Stimulated activated naive CD8-positive, alpha-beta T cell treated with anti-CD3 and anti-CD28 coated beads, Interleukin-15, Interleukin-2, amounts not matched to agents 100 ng/mL and 50 ng/mL, for 24 hours (primary cell): ENCODE results near the gene RFX4.
"Not testable (repeated sequence)": the region's sequence is repeated elsewhere in the genome, so short reads cannot be mapped to it uniquely, and the experiment has no call there.

Experiments
- H3K27ac Mint-ChIP-seq: one replicate; pipeline ENCODE4 v1.8.0; 2021; ENCODE audit warnings: mild to moderate bottlenecking, mixed read lengths
- H3K27me3 Mint-ChIP-seq: one replicate; pipeline ENCODE4 v1.8.0; 2021; ENCODE audit warnings: mixed read lengths
- H3K36me3 Mint-ChIP-seq: one replicate; pipeline ENCODE4 v1.8.0; 2021; ENCODE audit warnings: low read depth, mixed read lengths
- H3K4me1 Mint-ChIP-seq: one replicate; pipeline ENCODE4 v1.8.0; 2021; ENCODE audit warnings: low read depth, mixed read lengths
- H3K4me3 Mint-ChIP-seq: one replicate; pipeline ENCODE4 v1.8.0; 2021; ENCODE audit warnings: mild to moderate bottlenecking, mixed read lengths
- H3K9me3 Mint-ChIP-seq: one replicate; pipeline ENCODE4 v1.8.0; 2021; ENCODE audit warnings: mixed read lengths

Gene RFX4

GRCh38 chr12:106682594-106683234 is 99.9 kb downstream of the RFX4 start:
- H3K27me3 Mint-ChIP-seq, result no peaks in the 10 kb centered on the region
- no peaks in the 10 kb centered on the region for H3K9me3 Mint-ChIP-seq
- peak overlapping the region; percentile 47 for H3K27ac Mint-ChIP-seq
- H3K36me3 Mint-ChIP-seq, result no peaks in the 10 kb centered on the region
- no peaks in the 10 kb centered on the region for H3K4me1 Mint-ChIP-seq
- H3K4me3 Mint-ChIP-seq, result no peak overlapping the region

GRCh38 chr12:106684497-106684896 is 101.7 kb downstream of the RFX4 start:
- H3K27me3 Mint-ChIP-seq, result no peaks in the 10 kb centered on the region
- no peak overlapping the region for H3K4me3 Mint-ChIP-seq
- H3K9me3 Mint-ChIP-seq, result no peaks in the 10 kb centered on the region
- H3K27ac Mint-ChIP-seq, result no peak overlapping the region
- no peaks in the 10 kb centered on the region for H3K4me1 Mint-ChIP-seq
- H3K36me3 Mint-ChIP-seq, result no peaks in the 10 kb centered on the region

- no peaks in the 10 kb centered on the region for H3K9me3 Mint-ChIP-seq
- H3K4me3 Mint-ChIP-seq, result no peak overlapping the region
- H3K27ac Mint-ChIP-seq, result no peak overlapping the region
- H3K4me1 Mint-ChIP-seq, result no peaks in the 10 kb centered on the region
- no peaks in the 10 kb centered on the region for H3K36me3 Mint-ChIP-seq
- peaks cover 4% of the 10 kb centered on the region for H3K27me3 Mint-ChIP-seq
These were observed 102.6 kb downstream of the RFX4 start for GRCh38 chr12:106685381-106685780.

- Mint-ChIP-seq H3K36me3 (no peaks in the 10 kb centered on the region), H3K27me3 (peaks cover 4% of the 10 kb centered on the region), H3K4me1 (no peaks in the 10 kb centered on the region), H3K9me3 (no peaks in the 10 kb centered on the region), H3K27ac (no peak overlapping the region), H3K4me3 (no peak overlapping the region)
These were observed 104.9 kb downstream of the RFX4 start for GRCh38 chr12:106687672-106688071.

- no peaks in the 10 kb centered on the region for H3K9me3 Mint-ChIP-seq
- H3K4me3 Mint-ChIP-seq, result no peak overlapping the region
- no peaks in the 10 kb centered on the region for H3K4me1 Mint-ChIP-seq
- no peak overlapping the region for H3K27ac Mint-ChIP-seq
- no peaks in the 10 kb centered on the region for H3K36me3 Mint-ChIP-seq
- peaks cover 4% of the 10 kb centered on the region for H3K27me3 Mint-ChIP-seq
These were observed 107.9 kb downstream of the RFX4 start for GRCh38 chr12:106690569-106691305.

GRCh38 chr12:106692033-106692432 is 109.2 kb downstream of the RFX4 start:
- H3K36me3 Mint-ChIP-seq, H3K4me3 Mint-ChIP-seq, H3K9me3 Mint-ChIP-seq, H3K27ac Mint-ChIP-seq, H3K27me3 Mint-ChIP-seq, H3K4me1 Mint-ChIP-seq: not testable (repeated sequence)

- H3K27ac Mint-ChIP-seq, result no peak overlapping the region
- no peaks in the 10 kb centered on the region for H3K4me1 Mint-ChIP-seq
- no peaks in the 10 kb centered on the region for H3K9me3 Mint-ChIP-seq
- H3K36me3 Mint-ChIP-seq, result no peaks in the 10 kb centered on the region
- no peak overlapping the region for H3K4me3 Mint-ChIP-seq
- H3K27me3 Mint-ChIP-seq, result peaks cover 4% of the 10 kb centered on the region
These were observed 110.4 kb downstream of the RFX4 start for GRCh38 chr12:106692896-106693820.

GRCh38 chr12:106696071-106696470 is 113.3 kb downstream of the RFX4 start:
- Mint-ChIP-seq H3K4me1 (no peaks in the 10 kb centered on the region), H3K27ac (no peak overlapping the region), H3K4me3 (no peak overlapping the region), H3K9me3 (peaks cover 13% of the 10 kb centered on the region), H3K27me3 (no peaks in the 10 kb centered on the region), H3K36me3 (peaks cover 4% of the 10 kb centered on the region)

- no peaks in the 10 kb centered on the region for H3K27me3 Mint-ChIP-seq
- H3K4me1 Mint-ChIP-seq, result no peaks in the 10 kb centered on the region
- no peak overlapping the region for H3K4me3 Mint-ChIP-seq
- H3K27ac Mint-ChIP-seq, result no peak overlapping the region
- peaks cover 20% of the 10 kb centered on the region for H3K9me3 Mint-ChIP-seq
- H3K36me3 Mint-ChIP-seq, result peaks cover 4% of the 10 kb centered on the region
These were observed 114.0 kb downstream of the RFX4 start for GRCh38 chr12:106696681-106697417.

GRCh38 chr12:106704081-106704480 is 121.3 kb downstream of the RFX4 start:
- H3K4me3 Mint-ChIP-seq, result no peak overlapping the region
- H3K27ac Mint-ChIP-seq, result no peak overlapping the region
- peaks cover 4% of the 10 kb centered on the region for H3K36me3 Mint-ChIP-seq
- peaks cover 19% of the 10 kb centered on the region for H3K9me3 Mint-ChIP-seq
- no peaks in the 10 kb centered on the region for H3K4me1 Mint-ChIP-seq
- peaks cover 2% of the 10 kb centered on the region for H3K27me3 Mint-ChIP-seq

GRCh38 chr12:106705971-106706370 is 123.2 kb downstream of the RFX4 start:
- Mint-ChIP-seq H3K27me3 (peaks cover 11% of the 10 kb centered on the region), H3K4me3 (no peak overlapping the region), H3K4me1 (no peaks in the 10 kb centered on the region), H3K9me3 (peaks cover 11% of the 10 kb centered on the region), H3K36me3 (no peaks in the 10 kb centered on the region), H3K27ac (no peak overlapping the region)

GRCh38 chr12:106709068-106709511 is 126.3 kb downstream of the RFX4 start:
- H3K27ac Mint-ChIP-seq, result no peak overlapping the region
- H3K27me3 Mint-ChIP-seq, result peaks cover 9% of the 10 kb centered on the region
- H3K36me3 Mint-ChIP-seq, result no peaks in the 10 kb centered on the region
- no peaks in the 10 kb centered on the region for H3K9me3 Mint-ChIP-seq
- H3K4me1 Mint-ChIP-seq, result no peaks in the 10 kb centered on the region
- no peak overlapping the region for H3K4me3 Mint-ChIP-seq

GRCh38 chr12:106710143-106710893 is 127.5 kb downstream of the RFX4 start:
- H3K36me3 Mint-ChIP-seq, result no peaks in the 10 kb centered on the region
- H3K27ac Mint-ChIP-seq, result no peak overlapping the region
- H3K27me3 Mint-ChIP-seq, result peaks cover 8% of the 10 kb centered on the region
- no peak overlapping the region for H3K4me3 Mint-ChIP-seq
- no peaks in the 10 kb centered on the region for H3K4me1 Mint-ChIP-seq
- H3K9me3 Mint-ChIP-seq, result no peaks in the 10 kb centered on the region

GRCh38 chr12:106711316-106711715 is 128.5 kb downstream of the RFX4 start:
- Mint-ChIP-seq H3K4me3 (no peak overlapping the region), H3K27me3 (peaks cover 8% of the 10 kb centered on the region), H3K9me3 (no peaks in the 10 kb centered on the region), H3K27ac (no peak overlapping the region), H3K36me3 (no peaks in the 10 kb centered on the region), H3K4me1 (no peaks in the 10 kb centered on the region)
